Prostate gland (tissue), 2 donors: ENCODE results near the gene S100A11. TPM values are rescaled to one million over a fixed set of nuclear protein-coding genes. Genes with fewer than 3 reads are reported as not detected.

Experiments
- DNase-seq: peaks from one replicate; pipeline ENCODE4 v3.0.0-alpha.2; 2019; ENCODE audit warnings: low spot score
- H3K27ac ChIP-seq, 2 donors: fragments of 200-600 bp; sonication (generic); 2 replicates each; pipeline ENCODE4 v1.5.1; 2017 to 2019
- H3K27me3 ChIP-seq: fragments of 200-600 bp; sonication (generic); replicated peaks from 2 replicates; pipeline ENCODE4 v1.5.1; 2019; ENCODE audit not compliant: insufficient read depth
- H3K36me3 ChIP-seq, 2 donors: fragments of 200-600 bp; sonication (generic); 1 replicate in 1 of 2; 2 replicates in 1 of 2; pipeline versions ENCODE4 v1.5.1 to v1.8.1; 2017 to 2019
- H3K4me1 ChIP-seq: fragments of 200-600 bp; sonication (generic); replicated peaks from 2 replicates; pipeline ENCODE4 v1.5.1; 2019
- H3K4me3 ChIP-seq, 2 donors: fragments of 200-600 bp; sonication (generic); 2 replicates each; pipeline ENCODE4 v1.5.1; 2017 to 2019
- H3K9me3 ChIP-seq: fragments of 200-600 bp; sonication (generic); 2 replicates; pipeline ENCODE4 v1.5.1; 2017
- CTCF ChIP-seq, 4 experiments: fragments of 200-600 bp in 2 of 4; fragments of 450-650 bp in 2 of 4; sonication (generic) in 2 of 4; IDR thresholded peaks; 1 replicate in 3 of 4; 2 replicates in 1 of 4; pipeline ENCODE4 v1.5.1; 2016 to 2019; ENCODE audit warnings: antibody characterized with exemption in 4 of 4, mild to moderate bottlenecking in 2 of 4, moderate library complexity in 2 of 4
- POLR2A ChIP-seq: fragments of 450-650 bp; IDR thresholded peaks from one replicate; pipeline ENCODE4 v1.6.1; 2016; ENCODE audit warnings: antibody characterized with exemption, mild to moderate bottlenecking
- POLR2AphosphoS5 ChIP-seq: sonication (generic); formaldehyde crosslinking; IDR thresholded peaks from one replicate; pipeline ENCODE4 v1.6.1; 2017; ENCODE audit warnings: antibody characterized with exemption
- WGBS: methylation state at CpG from one replicate; pipeline ENCODE4 v1.1.5; 2018; 5-methylcytosine and 5-hydroxymethylcytosine counted together
- intact Hi-C: fragments of 100-400 bp; cut with DNase I; formaldehyde crosslinking; loops from one replicate; pipeline ENCODE4 v1.14.2; 2022
- total RNA-seq, 2 donors: library from RNA; depleted of rRNA; stranded (reverse); fragments of >200 nt; gene quantifications; one replicate each; pipeline ENCODE4 v1.1.0, GENCODE V29; 2016

S100A11 gene
- total RNA-seq, 2 donors from 2014 or later: 253 to 351 TPM

DNA sequence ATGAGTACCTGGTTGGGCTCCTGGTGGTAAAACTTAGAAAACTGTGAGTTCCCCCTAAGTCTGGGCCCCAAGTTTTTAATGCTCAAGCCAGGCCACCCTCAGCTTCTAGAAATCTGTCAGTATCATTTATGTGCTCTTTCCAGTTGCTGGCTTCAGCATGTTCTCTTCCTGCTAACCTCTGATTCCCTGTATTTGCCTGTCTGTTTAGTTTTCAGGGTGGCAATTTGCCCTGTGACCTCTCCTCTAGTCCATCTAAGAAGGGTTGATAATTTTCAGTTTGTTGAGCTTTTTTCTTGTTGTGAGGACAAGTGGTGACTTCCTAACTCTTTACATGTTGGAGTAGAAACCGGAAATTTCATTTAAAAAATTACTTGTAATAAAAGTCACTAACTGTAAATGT is 27.1 kb downstream of the S100A11 start:
- H3K4me3 ChIP-seq: no peak overlapping the region
- H3K27me3 ChIP-seq: no peaks in the 10 kb centered on the region
- TF ChIP-seq POLR2AphosphoS5 (no peak), POLR2A (no peak), CTCF (IDR thresholded peaks at IDR 0.05) (no peak)
- H3K4me1 ChIP-seq: no peaks in the 10 kb centered on the region
- H3K9me3 ChIP-seq: no peaks in the 10 kb centered on the region
- DNase-seq: no peak
- H3K27ac ChIP-seq: no peak overlapping the region
- WGBS: 89% methylated on average over 1 of the region's 1 CpG
- intact Hi-C loops: loop anchor here (10.0 kb wide), 1 partner anchor 415 kb away; no protein-coding TSS in a partner anchor
- H3K36me3 ChIP-seq: no peaks in the 10 kb centered on the region

GRCh38 chr1:152007047-152007446 is 29.8 kb downstream of the S100A11 start:
- 37% methylated on average over 2 of the region's 2 CpGs for WGBS
- Histone ChIP-seq H3K36me3 (no peaks in the 10 kb centered on the region), H3K4me3 (no peak overlapping the region), H3K9me3 (no peaks in the 10 kb centered on the region), H3K27me3 (no peaks in the 10 kb centered on the region), H3K27ac (no peak overlapping the region), H3K4me1 (no peaks in the 10 kb centered on the region)
- no peak for DNase-seq
- intact Hi-C loops: loop anchor here (10.0 kb wide), 1 partner anchor 412 kb away; no protein-coding TSS in a partner anchor
- TF ChIP-seq POLR2AphosphoS5 (no peak), POLR2A (no peak), CTCF (IDR thresholded peaks at IDR 0.05) (no peak)

DNA sequence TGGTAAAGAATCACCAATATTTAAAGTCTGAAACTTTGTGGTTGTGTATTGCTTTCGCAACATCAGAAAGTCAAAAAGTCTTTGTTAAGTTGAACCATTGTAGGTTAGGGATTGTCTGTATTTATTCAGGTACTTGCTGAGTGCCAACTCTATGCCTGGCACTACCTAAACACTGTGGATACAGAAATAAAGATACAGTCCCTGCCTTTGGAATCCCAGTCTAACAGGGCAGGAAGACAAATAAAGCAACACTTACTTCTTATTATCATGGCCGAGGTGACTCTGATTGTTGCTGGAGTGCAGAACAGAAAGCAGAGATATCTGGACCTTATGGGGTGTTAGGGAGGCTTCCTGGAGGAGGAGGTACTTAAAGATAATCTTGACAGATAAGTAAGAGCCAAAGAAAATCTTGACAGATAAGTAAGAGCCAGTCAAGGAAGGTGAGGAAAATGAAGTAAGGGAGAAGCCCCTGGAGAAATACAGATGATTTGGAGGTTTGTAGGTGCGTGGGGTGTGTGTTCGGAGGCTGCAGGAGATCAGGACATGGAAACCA is 31.4 kb downstream of the S100A11 start:
- 59% methylated on average over 4 of the region's 4 CpGs for WGBS
- DNase-seq: no peak
- no peaks in the 10 kb centered on the region for H3K36me3 ChIP-seq
- TF ChIP-seq CTCF (IDR thresholded peaks at IDR 0.05) (no peak), POLR2AphosphoS5 (no peak), POLR2A (no peak)
- intact Hi-C loops: loop anchor here (10.0 kb wide), 1 partner anchor 411 kb away; no protein-coding TSS in a partner anchor
- H3K4me1 ChIP-seq: no peaks in the 10 kb centered on the region
- H3K4me3 ChIP-seq: no peak overlapping the region
- H3K27me3 ChIP-seq: no peaks in the 10 kb centered on the region
- H3K27ac ChIP-seq: no peak overlapping the region
- H3K9me3 ChIP-seq: no peaks in the 10 kb centered on the region

GRCh38 chr1:152003846-152004442 is 32.9 kb downstream of the S100A11 start:
- DNase-seq: peak; percentile 21
- no peak overlapping the region for H3K4me3 ChIP-seq
- H3K27me3 ChIP-seq: no peaks in the 10 kb centered on the region
- TF ChIP-seq POLR2A (no peak), CTCF (IDR thresholded peaks at IDR 0.05) (no peak), POLR2AphosphoS5 (peak; percentile 29)
- no peaks in the 10 kb centered on the region for H3K9me3 ChIP-seq
- no peaks in the 10 kb centered on the region for H3K4me1 ChIP-seq
- no peak overlapping the region for H3K27ac ChIP-seq
- intact Hi-C loops: loop anchor here (10.0 kb wide), 1 partner anchor 409 kb away; no protein-coding TSS in a partner anchor
- no peaks in the 10 kb centered on the region for H3K36me3 ChIP-seq
- WGBS: 77% methylated on average over 4 of the region's 4 CpGs

DNA sequence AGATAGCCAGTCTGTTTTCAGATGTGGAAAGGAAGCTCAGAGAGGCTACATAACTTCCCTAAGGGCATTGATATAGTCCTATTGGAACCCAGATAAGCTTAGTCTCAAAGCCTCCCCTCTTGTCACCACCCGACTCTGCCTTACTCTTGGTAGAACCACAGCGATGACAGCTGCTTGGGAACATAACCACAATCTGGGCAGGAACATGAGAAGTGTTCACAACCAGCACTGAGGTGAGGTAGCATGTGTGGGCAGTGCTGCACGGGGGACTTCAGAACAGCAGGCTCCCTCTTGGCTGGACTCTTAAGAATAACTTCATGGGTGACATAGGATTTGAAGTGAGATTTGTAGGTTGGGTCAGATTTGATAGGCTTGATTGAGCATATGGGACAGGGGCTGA is 33.8 kb downstream of the S100A11 start:
- H3K36me3 ChIP-seq: no peaks in the 10 kb centered on the region
- no peak for TF ChIP-seq CTCF (IDR thresholded peaks at IDR 0.05)
- H3K4me3 ChIP-seq: no peak overlapping the region
- no peak for DNase-seq
- intact Hi-C loops: loop anchor here (10.0 kb wide), 1 partner anchor 408 kb away; no protein-coding TSS in a partner anchor
- H3K4me1 ChIP-seq: no peaks in the 10 kb centered on the region
- WGBS: 77% methylated on average over 3 of the region's 3 CpGs
- H3K27ac ChIP-seq: no peak overlapping the region
- H3K9me3 ChIP-seq: no peaks in the 10 kb centered on the region
- H3K27me3 ChIP-seq: no peaks in the 10 kb centered on the region
